GM19438 (cell line): ENCODE data around the gene NDUFS4.
"Not testable (repeated sequence)": the region's sequence is repeated elsewhere in the genome, so short reads cannot be mapped to it uniquely, and the experiment has no call there.

ENCODE experiments used
- ATAC-seq: cut with Tn5 transposase; IDR thresholded peaks from one replicate; pipeline ENCODE4 v1.9.1; 2021; ENCODE audit warnings: low read depth; ENCODE audit not compliant: unreplicated experiment

NDUFS4 gene

GRCh38 chr5:53571403-53571802 is 11.0 kb downstream of the NDUFS4 start:
- no peak for ATAC-seq

- ATAC-seq: no peak
These were observed 14.7 kb downstream of the NDUFS4 start for GRCh38 chr5:53575101-53575500.

- ATAC-seq: no peak
These were observed 15.4 kb downstream of the NDUFS4 start for GRCh38 chr5:53575831-53576230.

- no peak for ATAC-seq
These were observed 16.2 kb downstream of the NDUFS4 start for GRCh38 chr5:53576674-53577073.

GRCh38 chr5:53578854-53579253 is 18.4 kb downstream of the NDUFS4 start:
- no peak for ATAC-seq

GRCh38 chr5:53580547-53580946 is 20.1 kb downstream of the NDUFS4 start:
- no peak for ATAC-seq

- no peak for ATAC-seq
These were observed 21.8 kb downstream of the NDUFS4 start for GRCh38 chr5:53582225-53582624.

- ATAC-seq: no peak
These were observed 30.3 kb downstream of the NDUFS4 start for GRCh38 chr5:53590759-53591158.

GRCh38 chr5:53594419-53594818 is 34.0 kb downstream of the NDUFS4 start:
- no peak for ATAC-seq

GRCh38 chr5:53597894-53598293 is 37.5 kb downstream of the NDUFS4 start:
- ATAC-seq: no peak

GRCh38 chr5:53601570-53601969 is 41.1 kb downstream of the NDUFS4 start:
- ATAC-seq: no peak

- ATAC-seq: no peak
These were observed 42.7 kb downstream of the NDUFS4 start for GRCh38 chr5:53603009-53603687.

GRCh38 chr5:53604309-53604708 is 43.9 kb downstream of the NDUFS4 start:
- ATAC-seq: no peak

- no peak for ATAC-seq
These were observed 47.4 kb downstream of the NDUFS4 start for GRCh38 chr5:53607886-53608285.

- ATAC-seq: not testable (repeated sequence)
These were observed 48.5 kb downstream of the NDUFS4 start for GRCh38 chr5:53608897-53609296.

GRCh38 chr5:53613061-53613460 is 52.6 kb downstream of the NDUFS4 start:
- no peak for ATAC-seq

- no peak for ATAC-seq
These were observed 53.1 kb downstream of the NDUFS4 start for GRCh38 chr5:53613536-53613935.

GRCh38 chr5:53614376-53614885 is 54.0 kb downstream of the NDUFS4 start:
- no peak for ATAC-seq

- ATAC-seq: no peak
These were observed 56.6 kb downstream of the NDUFS4 start for GRCh38 chr5:53616939-53617549.

- ATAC-seq: no peak
These were observed 70.8 kb downstream of the NDUFS4 start for GRCh38 chr5:53631251-53631650.

GRCh38 chr5:53642061-53642460 is 81.6 kb downstream of the NDUFS4 start:
- no peak for ATAC-seq

GRCh38 chr5:53643445-53643844 is 83.0 kb downstream of the NDUFS4 start:
- no peak for ATAC-seq
